HepG2 (cell line): ENCODE data around the gene TK1. TPM values are rescaled to one million over a fixed set of nuclear protein-coding genes. Genes with fewer than 3 reads are reported as not detected.

Experiments used
- CHD2 ChIP-seq: IDR thresholded peaks from 2 replicates; pipeline ENCODE4 v1.6.1; 2011; ENCODE audit warnings: low read depth, low read length, improper control_type of control experiment
- DRAP1 ChIP-seq: IDR thresholded peaks from 2 replicates; pipeline ENCODE4 v1.6.1; 2016; ENCODE audit warnings: missing genetic modification reagents, missing compliant biosample characterization
- IKZF4 ChIP-seq: sonication (generic); formaldehyde crosslinking; IDR thresholded peaks from 2 replicates; pipeline ENCODE4 v1.5.1; 2020; ENCODE audit warnings: borderline replicate concordance, mild to moderate bottlenecking, low read depth, missing genetic modification reagents; ENCODE audit errors: not compliant biosample characterization
- NCOA1 ChIP-seq: sonication (generic); formaldehyde crosslinking; IDR thresholded peaks from 2 replicates; pipeline ENCODE4 v1.9.0; 2021; ENCODE audit warnings: missing genetic modification reagents
- PAF1 ChIP-seq: IDR thresholded peaks from 2 replicates; pipeline ENCODE4 v1.6.1; 2016; ENCODE audit warnings: missing genetic modification reagents, missing compliant biosample characterization
- SRSF4 ChIP-seq: fragments of 200-400 bp; formaldehyde crosslinking; IDR thresholded peaks from one replicate; pipeline ENCODE4 v1.6.1; 2018; ENCODE audit warnings: mild to moderate bottlenecking, low read depth, low read length, moderate library complexity; ENCODE audit not compliant: poor library complexity, severe bottlenecking
- ZNF281 ChIP-seq: sonication (generic); formaldehyde crosslinking; IDR thresholded peaks from 2 replicates; pipeline ENCODE4 v1.4.0; 2020; ENCODE audit warnings: missing genetic modification reagents, borderline replicate concordance
- polyA plus RNA-seq, 8 experiments: library from polyadenylated mRNA; depleted of rRNA in 3 of 8; stranded (reverse) in 7 of 8; unstranded in 1 of 8; fragments of >200 nt; fragmentation: Illumina TruSeq in 4 of 8; extraction: Trizol in 4 of 8; gene quantifications; 2 replicates each; pipeline versions ENCODE4 v1.2.1 to v1.2.3, GENCODE V29; 2011 to 2016; ENCODE audit warnings: low read depth in 4 of 8, missing spikeins in 1 of 8, mixed read lengths in 1 of 8; ENCODE audit not compliant: insufficient read depth in 1 of 8
- total RNA-seq, 5 experiments: library from RNA; depleted of rRNA; stranded (reverse); fragments of >200 nt; fragmentation: Illumina TruSeq; extraction: Trizol; gene quantifications; 2 replicates each; pipeline ENCODE4 v1.2.3, GENCODE V29; 2016; ENCODE audit warnings: low read depth in 1 of 5
- TF ChIP-seq, protein P1 (sequence below): sonication (generic); formaldehyde crosslinking; IDR thresholded peaks from 2 replicates; pipeline ENCODE4 v1.5.0; 2020; ENCODE audit warnings: missing genetic modification reagents

The TK1 gene
- total and polyA plus RNA-seq, 2 of the 13 experiments (the other 11 are each of a cell fraction or from before 2014, with no cell fraction given): 45.0 to 96.0 TPM

DNA sequence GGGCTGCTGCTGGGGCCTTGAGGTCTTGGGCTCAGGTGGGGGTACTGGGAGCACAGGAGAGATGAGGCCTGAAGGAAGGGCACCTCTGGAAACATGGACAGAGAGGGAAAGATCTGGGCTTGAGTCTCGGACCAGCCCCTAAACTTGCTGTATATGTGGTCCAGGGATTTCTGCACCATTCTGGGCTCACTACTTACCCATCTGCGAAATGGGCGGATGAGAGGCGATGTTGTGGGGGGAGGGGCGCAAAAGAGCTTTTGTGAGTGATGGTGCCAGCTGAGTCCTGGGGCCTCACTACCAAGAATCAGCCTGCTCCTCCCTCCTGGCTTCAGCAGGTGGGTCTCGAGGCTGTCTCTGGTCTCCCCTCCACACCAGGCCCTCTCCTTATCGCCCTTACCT lies 40.4 kb downstream of the TK1 start (continued):
- 0 out of 2 replicates have a peak, but pooled peaks have one; percentile 40 for TF ChIP-seq ZNF281 (CRISPR knock-in tag)
- TF ChIP-seq, protein P1, sequence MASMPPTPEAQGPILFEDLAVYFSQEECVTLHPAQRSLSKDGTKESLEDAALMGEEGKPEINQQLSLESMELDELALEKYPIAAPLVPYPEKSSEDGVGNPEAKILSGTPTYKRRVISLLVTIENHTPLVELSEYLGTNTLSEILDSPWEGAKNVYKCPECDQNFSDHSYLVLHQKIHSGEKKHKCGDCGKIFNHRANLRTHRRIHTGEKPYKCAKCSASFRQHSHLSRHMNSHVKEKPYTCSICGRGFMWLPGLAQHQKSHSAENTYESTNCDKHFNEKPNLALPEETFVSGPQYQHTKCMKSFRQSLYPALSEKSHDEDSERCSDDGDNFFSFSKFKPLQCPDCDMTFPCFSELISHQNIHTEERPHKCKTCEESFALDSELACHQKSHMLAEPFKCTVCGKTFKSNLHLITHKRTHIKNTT (CRISPR knock-in tag): no peak
- TF ChIP-seq PAF1 (CRISPR knock-in tag): no peak
- TF ChIP-seq NCOA1 (CRISPR knock-in tag): no peak
- no peak for TF ChIP-seq DRAP1 (CRISPR knock-in tag)
- no peak for TF ChIP-seq IKZF4 (CRISPR knock-in tag)
- TF ChIP-seq SRSF4: no peak
- no peak for TF ChIP-seq CHD2
